Erythroblast (primary cell): ENCODE data around the gene C2CD3.

Experiments used
- DNase-seq, 2 experiments: peaks; one replicate each; lab custom pipeline; 2025; lab: John Stamatoyannopoulos, UW
- GATA1 ChIP-seq: IDR thresholded peaks from 2 replicates; pipeline ENCODE4 v1.6.1; 2011; ENCODE audit warnings: low read depth, mild to moderate bottlenecking, control low read depth, low read length, moderate library complexity
- POLR2A ChIP-seq: IDR thresholded peaks from 2 replicates; pipeline ENCODE4 v1.6.1; 2011; ENCODE audit warnings: mild to moderate bottlenecking, low read length

C2CD3 gene

GRCh38 chr11:74179234-74180052 is 8.6 kb upstream of the C2CD3 start:
- peak; percentile 68 to 75 for DNase-seq

GRCh38 chr11:74175920-74176319 is 5.1 kb upstream of the C2CD3 start:
- TF ChIP-seq GATA1, result no peak
- no peak for TF ChIP-seq POLR2A
- DNase-seq, result peak; percentile 41 to 60

More at GRCh38 chr11:74179234-74180052, 8.6 kb upstream of the C2CD3 start:
- TF ChIP-seq GATA1, result no peak
- TF ChIP-seq POLR2A, result peak; percentile 19

- TF ChIP-seq POLR2A (no peak), GATA1 (no peak)
- peak; percentile 39 to 54 for DNase-seq
Measured at GRCh38 chr11:74171997-74172396, 1.2 kb upstream of the C2CD3 start.

- TF ChIP-seq GATA1 (no peak), POLR2A (no peak)
- no peak for DNase-seq
Measured at GRCh38 chr11:74171630-74171968, 797 bp upstream of the C2CD3 start.

GRCh38 chr11:74169738-74170458 is 904 bp downstream of the C2CD3 start:
- DNase-seq, result peak; percentile 24 to 49
- TF ChIP-seq GATA1 (no peak), POLR2A (no peak)

GRCh38 chr11:74168838-74169237 is 2.0 kb downstream of the C2CD3 start:
- TF ChIP-seq POLR2A (no peak), GATA1 (no peak)
- no peak for DNase-seq

GRCh38 chr11:74162681-74163467 is 7.9 kb downstream of the C2CD3 start:
- DNase-seq, result no peak
- no peak for TF ChIP-seq POLR2A
- no peak for TF ChIP-seq GATA1

- DNase-seq, result no peak
- no peak for TF ChIP-seq GATA1
- TF ChIP-seq POLR2A, result no peak
Measured at GRCh38 chr11:74159642-74160041, 11.2 kb downstream of the C2CD3 start.

GRCh38 chr11:74157169-74157568 is 13.6 kb downstream of the C2CD3 start:
- DNase-seq, result no peak
- TF ChIP-seq POLR2A (no peak), GATA1 (no peak)

GRCh38 chr11:74154620-74155281 is 16.1 kb downstream of the C2CD3 start:
- TF ChIP-seq GATA1, result no peak
- no peak for TF ChIP-seq POLR2A
- DNase-seq, result no peak

GRCh38 chr11:74153224-74153623 is 17.6 kb downstream of the C2CD3 start:
- TF ChIP-seq POLR2A (no peak), GATA1 (no peak)
- DNase-seq, result no peak

GRCh38 chr11:74147199-74147929 is 23.4 kb downstream of the C2CD3 start:
- no peak for DNase-seq

GRCh38 chr11:74144592-74144991 is 26.2 kb downstream of the C2CD3 start:
- TF ChIP-seq POLR2A (no peak), GATA1 (no peak)
- no peak for DNase-seq

More at GRCh38 chr11:74147199-74147929, 23.4 kb downstream of the C2CD3 start:
- no peak for TF ChIP-seq GATA1
- no peak for TF ChIP-seq POLR2A
